ENCODE results near the gene C11orf65.

The C11orf65 gene

GRCh38 chr11:108351468-108351867, 115.9 kb downstream of the C11orf65 start:
- no peak for DNase-seq

- DNase-seq, result no peak
Measured at GRCh38 chr11:108346451-108346850, 120.9 kb downstream of the C11orf65 start.

DNA sequence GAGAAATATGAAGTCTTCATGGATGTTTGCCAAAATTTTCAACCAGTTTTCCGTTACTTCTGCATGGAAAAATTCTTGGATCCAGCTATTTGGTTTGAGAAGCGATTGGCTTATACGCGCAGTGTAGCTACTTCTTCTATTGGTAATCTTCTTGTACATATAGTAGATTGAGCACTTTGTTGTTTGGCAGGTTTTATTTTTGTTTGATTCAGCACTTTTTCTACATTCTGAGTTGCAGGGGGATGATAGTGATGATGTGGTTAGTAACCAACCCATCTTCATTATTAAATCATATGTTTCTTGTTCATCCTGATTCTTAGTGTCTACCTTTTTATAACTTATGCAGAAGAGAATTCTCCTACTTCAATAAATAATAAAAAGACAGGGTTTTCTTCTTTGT, 121.6 kb downstream of the C11orf65 start:
- no peak for DNase-seq

GRCh38 chr11:108343714-108344113, 123.6 kb downstream of the C11orf65 start:
- no peak for DNase-seq

DNA sequence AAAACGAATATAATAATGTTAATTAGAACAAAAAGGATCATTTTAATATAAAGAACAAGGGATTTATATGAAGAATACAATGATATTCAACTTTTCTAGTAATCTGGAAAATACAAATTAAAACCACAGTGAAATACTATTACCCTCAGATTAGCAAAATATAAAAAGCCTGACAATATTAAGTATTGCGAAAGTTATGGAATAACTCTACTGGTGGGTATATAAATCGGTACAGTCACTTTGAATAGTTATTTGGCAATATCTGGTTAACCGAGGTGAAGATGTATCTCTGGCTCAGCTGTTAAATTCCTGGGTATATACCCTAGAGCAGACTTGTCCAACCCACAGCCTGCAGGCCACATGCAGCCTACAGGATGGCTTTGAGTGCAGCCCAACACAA, 125.7 kb downstream of the C11orf65 start:
- no peak for DNase-seq

DNA sequence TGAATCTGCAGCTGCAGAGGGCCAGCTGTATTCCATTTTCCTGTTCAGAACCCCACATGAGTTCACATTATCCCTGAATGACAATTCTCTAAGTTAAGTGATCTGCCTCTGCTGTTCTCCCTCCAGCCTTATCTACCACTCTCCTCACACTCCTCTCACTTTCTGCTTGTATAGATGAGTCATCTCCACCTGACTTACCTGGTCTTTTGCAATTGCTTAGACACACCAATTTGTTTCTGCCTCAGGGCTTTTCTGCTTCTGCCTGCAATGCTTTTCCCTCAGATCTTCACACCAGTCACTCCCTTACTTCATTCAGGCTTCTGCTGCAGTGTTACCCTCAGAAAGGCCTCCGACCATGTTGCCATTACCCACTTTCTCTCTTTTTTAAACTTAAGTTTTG, 126.4 kb downstream of the C11orf65 start:
- DNase-seq, result no peak

- DNase-seq, result no peak
Measured at GRCh38 chr11:108338750-108339149, 128.6 kb downstream of the C11orf65 start.

- DNase-seq, result no peak
Measured at GRCh38 chr11:108333403-108333899, 133.9 kb downstream of the C11orf65 start.
